ENCODE results near the gene DNM3.

The DNM3 gene

GRCh38 chr1:172277989-172278388 is 436.7 kb downstream of the DNM3 start:
- H3K4me3 ChIP-seq (ENCODE audit: low read depth, low read length), result no peak overlapping the region
- no peak for TF ChIP-seq CTCF (IDR thresholded peaks at IDR 0.05; ENCODE audit: low read depth, low read length, missing control alignments)
- no peak for DNase-seq (ENCODE audit: low read depth)

GRCh38 chr1:172278478-172278877 is 437.2 kb downstream of the DNM3 start:
- no peak for DNase-seq (ENCODE audit: low read depth)
- TF ChIP-seq CTCF (IDR thresholded peaks at IDR 0.05; ENCODE audit: low read depth, low read length, missing control alignments), result no peak
- no peak overlapping the region for H3K4me3 ChIP-seq (ENCODE audit: low read depth, low read length)

- no peak for DNase-seq (ENCODE audit: low read depth)
- H3K4me3 ChIP-seq (ENCODE audit: low read depth, low read length), result no peak overlapping the region
- no peak for TF ChIP-seq CTCF (IDR thresholded peaks at IDR 0.05; ENCODE audit: low read depth, low read length, missing control alignments)
Measured at GRCh38 chr1:172279939-172280636, 438.8 kb downstream of the DNM3 start.

- DNase-seq (ENCODE audit: low read depth), result no peak
- TF ChIP-seq CTCF (IDR thresholded peaks at IDR 0.05; ENCODE audit: low read depth, low read length, missing control alignments), result no peak
- H3K4me3 ChIP-seq (ENCODE audit: low read depth, low read length), result no peak overlapping the region
Measured at GRCh38 chr1:172283766-172284165, 442.5 kb downstream of the DNM3 start.

- DNase-seq (ENCODE audit: low read depth), result no peak
- H3K4me3 ChIP-seq (ENCODE audit: low read depth, low read length), result no peak overlapping the region
- TF ChIP-seq CTCF (IDR thresholded peaks at IDR 0.05; ENCODE audit: low read depth, low read length, missing control alignments), result no peak
Measured at GRCh38 chr1:172286629-172287076, 445.4 kb downstream of the DNM3 start.

GRCh38 chr1:172287208-172287607 is 445.9 kb downstream of the DNM3 start:
- TF ChIP-seq CTCF (IDR thresholded peaks at IDR 0.05; ENCODE audit: low read depth, low read length, missing control alignments), result no peak
- no peak for DNase-seq (ENCODE audit: low read depth)

GRCh38 chr1:172288581-172288980 is 447.3 kb downstream of the DNM3 start:
- TF ChIP-seq CTCF (IDR thresholded peaks at IDR 0.05; ENCODE audit: low read depth, low read length, missing control alignments), result no peak
- DNase-seq (ENCODE audit: low read depth), result no peak
- H3K4me3 ChIP-seq (ENCODE audit: low read depth, low read length), result no peak overlapping the region

More at GRCh38 chr1:172287208-172287607, 445.9 kb downstream of the DNM3 start:
- no peak overlapping the region for H3K4me3 ChIP-seq (ENCODE audit: low read depth, low read length)
